HepG2 (cell line): ENCODE measurements around the gene TOR2A. TPM values are rescaled to one million over a fixed set of nuclear protein-coding genes. Genes with fewer than 3 reads are reported as not detected.

Source experiments
- E2F1 ChIP-seq: sonication (generic); formaldehyde crosslinking; IDR thresholded peaks from 2 replicates; pipeline ENCODE4 v1.5.0; 2020; ENCODE audit warnings: missing genetic modification reagents
- LRRFIP1 ChIP-seq: sonication (generic); formaldehyde crosslinking; conservative IDR thresholded peaks from 2 replicates; pipeline ENCODE4 v1.4.0; 2020; ENCODE audit warnings: missing genetic modification reagents
- STAG1 ChIP-seq: sonication (generic); formaldehyde crosslinking; IDR thresholded peaks from 2 replicates; pipeline ENCODE4 v1.4.0; 2020; ENCODE audit warnings: missing genetic modification reagents
- ZBTB4 ChIP-seq: sonication (generic); formaldehyde crosslinking; IDR thresholded peaks from 2 replicates; pipeline ENCODE4 v1.4.0; 2020; ENCODE audit warnings: missing genetic modification reagents, mild to moderate bottlenecking, borderline replicate concordance
- ZNF367 ChIP-seq: sonication (generic); formaldehyde crosslinking; IDR thresholded peaks from 2 replicates; pipeline ENCODE4 v1.4.0; 2020; ENCODE audit warnings: missing genetic modification reagents, borderline replicate concordance
- polyA plus RNA-seq, 8 experiments: library from polyadenylated mRNA; depleted of rRNA in 3 of 8; stranded (reverse) in 7 of 8; unstranded in 1 of 8; fragments of >200 nt; fragmentation: Illumina TruSeq in 4 of 8; extraction: Trizol in 4 of 8; gene quantifications; 2 replicates each; pipeline versions ENCODE4 v1.2.1 to v1.2.3, GENCODE V29; 2011 to 2016; ENCODE audit warnings: low read depth in 4 of 8, missing spikeins in 1 of 8, mixed read lengths in 1 of 8; ENCODE audit not compliant: insufficient read depth in 1 of 8
- total RNA-seq, 5 experiments: library from RNA; depleted of rRNA; stranded (reverse); fragments of >200 nt; fragmentation: Illumina TruSeq; extraction: Trizol; gene quantifications; 2 replicates each; pipeline ENCODE4 v1.2.3, GENCODE V29; 2016; ENCODE audit warnings: low read depth in 1 of 5

Gene TOR2A
- total and polyA plus RNA-seq, 2 of the 13 experiments (the other 11 are each of a cell fraction or from before 2014, with no cell fraction given), result 3.5 to 7.2 TPM

- no peak for TF ChIP-seq E2F1 (CRISPR knock-in tag)
- TF ChIP-seq LRRFIP1 (CRISPR knock-in tag), result no peak
- peak; percentile 74 for TF ChIP-seq STAG1
- no peak for TF ChIP-seq ZBTB4 (CRISPR knock-in tag)
- no peak for TF ChIP-seq ZNF367 (CRISPR knock-in tag)
Observed at GRCh38 chr9:127763918-127764384, 28.9 kb upstream of the TOR2A start (continued).
